A549 (cell line): Measurements from ENCODE around the gene TMTC1.

Experiments
- BHLHE40 ChIP-seq: IDR thresholded peaks from 2 replicates; pipeline ENCODE4 v1.6.1; 2012; ENCODE audit warnings: low read depth, low read length, inconsistent platforms
- CEBPB ChIP-seq, 2 experiments: fragments of >200 bp in 1 of 2; sonication (Bioruptor Twin) in 1 of 2; formaldehyde crosslinking in 1 of 2; IDR thresholded peaks; 2 replicates each; pipeline ENCODE4 v1.6.1; 2012 to 2016
- CTCF ChIP-seq: fragments of >200 bp; sonication (Bioruptor Twin); formaldehyde crosslinking; IDR thresholded peaks from 3 replicates; pipeline ENCODE4 v1.5.1; 2016
- HDAC2 ChIP-seq: fragments of 200-600 bp; sonication (generic); IDR thresholded peaks from 2 replicates; pipeline ENCODE4 v1.6.1; 2016
- JUN ChIP-seq, 2 experiments: fragments of >200 bp; sonication (Bioruptor Twin); formaldehyde crosslinking; IDR thresholded peaks; 2 replicates in 1 of 2; 3 replicates in 1 of 2; pipeline ENCODE4 v1.6.1; 2016 to 2017
- MAFK ChIP-seq: fragments of 450-650 bp; IDR thresholded peaks from 2 replicates; pipeline ENCODE4 v1.6.1; 2014; ENCODE audit not compliant: partially characterized antibody
- MAX ChIP-seq: IDR thresholded peaks from 2 replicates; pipeline ENCODE4 v1.6.1; 2012
- MYC ChIP-seq: IDR thresholded peaks from 2 replicates; pipeline ENCODE4 v1.6.1; 2012; ENCODE audit warnings: mild to moderate bottlenecking, inconsistent platforms, low read length, improper control_type of control experiment, borderline replicate concordance
- POLR2A ChIP-seq: IDR thresholded peaks from 2 replicates; pipeline ENCODE4 v1.6.1; 2012; ENCODE audit warnings: mild to moderate bottlenecking, low read length
- SMC3 ChIP-seq: fragments of >200 bp; sonication (Bioruptor Twin); formaldehyde crosslinking; IDR thresholded peaks from 3 replicates; pipeline ENCODE4 v1.6.1; 2018; ENCODE audit warnings: inconsistent platforms
- USF2 ChIP-seq: fragments of 450-650 bp; IDR thresholded peaks from 2 replicates; pipeline ENCODE4 v1.6.1; 2014; ENCODE audit warnings: antibody characterized with exemption
- TF ChIP-seq, protein P1 (sequence below): fragments of 200-600 bp; sonication (generic); IDR thresholded peaks from 2 replicates; pipeline ENCODE4 v1.6.1; 2016; ENCODE audit warnings: antibody characterized with exemption, mild to moderate bottlenecking, moderate library complexity

DNA sequence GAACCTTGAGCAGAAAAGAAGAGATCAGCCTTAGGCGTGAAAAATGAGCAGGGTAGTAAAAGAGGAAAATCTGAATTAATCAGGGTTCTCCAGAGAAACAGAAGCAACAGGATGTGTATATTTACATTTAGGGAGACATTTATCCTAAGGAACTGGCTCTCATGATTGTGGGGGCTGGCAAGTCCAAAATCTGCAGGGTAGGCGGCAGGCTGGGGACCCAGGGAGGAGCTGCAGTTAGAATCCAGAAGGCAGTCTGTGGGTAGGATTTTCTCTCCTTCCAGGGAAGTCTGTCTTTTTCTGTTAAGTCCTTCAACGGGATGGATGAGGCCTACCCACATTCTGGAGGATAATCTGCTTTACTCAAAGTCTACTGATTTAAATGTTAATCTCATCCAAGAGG is 218.8 kb downstream of the TMTC1 start:
- TF ChIP-seq CTCF: no peak
- TF ChIP-seq BHLHE40: no peak
- TF ChIP-seq, protein P1, sequence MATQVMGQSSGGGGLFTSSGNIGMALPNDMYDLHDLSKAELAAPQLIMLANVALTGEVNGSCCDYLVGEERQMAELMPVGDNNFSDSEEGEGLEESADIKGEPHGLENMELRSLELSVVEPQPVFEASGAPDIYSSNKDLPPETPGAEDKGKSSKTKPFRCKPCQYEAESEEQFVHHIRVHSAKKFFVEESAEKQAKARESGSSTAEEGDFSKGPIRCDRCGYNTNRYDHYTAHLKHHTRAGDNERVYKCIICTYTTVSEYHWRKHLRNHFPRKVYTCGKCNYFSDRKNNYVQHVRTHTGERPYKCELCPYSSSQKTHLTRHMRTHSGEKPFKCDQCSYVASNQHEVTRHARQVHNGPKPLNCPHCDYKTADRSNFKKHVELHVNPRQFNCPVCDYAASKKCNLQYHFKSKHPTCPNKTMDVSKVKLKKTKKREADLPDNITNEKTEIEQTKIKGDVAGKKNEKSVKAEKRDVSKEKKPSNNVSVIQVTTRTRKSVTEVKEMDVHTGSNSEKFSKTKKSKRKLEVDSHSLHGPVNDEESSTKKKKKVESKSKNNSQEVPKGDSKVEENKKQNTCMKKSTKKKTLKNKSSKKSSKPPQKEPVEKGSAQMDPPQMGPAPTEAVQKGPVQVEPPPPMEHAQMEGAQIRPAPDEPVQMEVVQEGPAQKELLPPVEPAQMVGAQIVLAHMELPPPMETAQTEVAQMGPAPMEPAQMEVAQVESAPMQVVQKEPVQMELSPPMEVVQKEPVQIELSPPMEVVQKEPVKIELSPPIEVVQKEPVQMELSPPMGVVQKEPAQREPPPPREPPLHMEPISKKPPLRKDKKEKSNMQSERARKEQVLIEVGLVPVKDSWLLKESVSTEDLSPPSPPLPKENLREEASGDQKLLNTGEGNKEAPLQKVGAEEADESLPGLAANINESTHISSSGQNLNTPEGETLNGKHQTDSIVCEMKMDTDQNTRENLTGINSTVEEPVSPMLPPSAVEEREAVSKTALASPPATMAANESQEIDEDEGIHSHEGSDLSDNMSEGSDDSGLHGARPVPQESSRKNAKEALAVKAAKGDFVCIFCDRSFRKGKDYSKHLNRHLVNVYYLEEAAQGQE: no peak
- no peak for TF ChIP-seq USF2
- TF ChIP-seq JUN (IDR thresholded peaks at IDR 0.05): no peak
- no peak for TF ChIP-seq POLR2A
- TF ChIP-seq HDAC2: no peak
- no peak for TF ChIP-seq MAX
- TF ChIP-seq MYC: no peak
- TF ChIP-seq SMC3: no peak
- no peak for TF ChIP-seq MAFK
- TF ChIP-seq CEBPB (IDR thresholded peaks at IDR 0.05): no peak
